Measurements from ENCODE around the gene MREG.
A peak's percentile ranks its signal among the peaks of the same experiment; 100 is the strongest.

Gene MREG

DNA sequence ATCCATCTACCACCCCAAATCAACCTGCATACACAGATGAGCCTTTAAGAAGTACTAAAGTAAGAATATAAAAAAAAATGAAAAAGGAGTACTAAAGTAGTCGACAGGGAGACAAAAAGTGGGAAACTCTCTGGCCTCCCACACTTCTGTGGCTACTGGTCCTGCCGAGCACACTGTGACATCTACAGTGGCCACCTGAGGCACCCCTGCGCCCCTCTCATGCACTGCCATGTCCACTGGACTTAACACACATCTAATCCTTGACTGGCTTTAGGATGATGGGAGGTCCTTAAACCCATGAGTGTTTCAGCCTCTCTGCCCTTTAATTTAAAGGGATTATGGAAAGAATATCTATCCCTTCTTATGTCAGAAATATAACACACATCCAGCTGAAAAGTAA lies 71.2 kb downstream of the MREG start:
- H3K4me3 ChIP-seq (ENCODE audit: low read depth, low read length), result no peak overlapping the region
- TF ChIP-seq, protein P1, sequence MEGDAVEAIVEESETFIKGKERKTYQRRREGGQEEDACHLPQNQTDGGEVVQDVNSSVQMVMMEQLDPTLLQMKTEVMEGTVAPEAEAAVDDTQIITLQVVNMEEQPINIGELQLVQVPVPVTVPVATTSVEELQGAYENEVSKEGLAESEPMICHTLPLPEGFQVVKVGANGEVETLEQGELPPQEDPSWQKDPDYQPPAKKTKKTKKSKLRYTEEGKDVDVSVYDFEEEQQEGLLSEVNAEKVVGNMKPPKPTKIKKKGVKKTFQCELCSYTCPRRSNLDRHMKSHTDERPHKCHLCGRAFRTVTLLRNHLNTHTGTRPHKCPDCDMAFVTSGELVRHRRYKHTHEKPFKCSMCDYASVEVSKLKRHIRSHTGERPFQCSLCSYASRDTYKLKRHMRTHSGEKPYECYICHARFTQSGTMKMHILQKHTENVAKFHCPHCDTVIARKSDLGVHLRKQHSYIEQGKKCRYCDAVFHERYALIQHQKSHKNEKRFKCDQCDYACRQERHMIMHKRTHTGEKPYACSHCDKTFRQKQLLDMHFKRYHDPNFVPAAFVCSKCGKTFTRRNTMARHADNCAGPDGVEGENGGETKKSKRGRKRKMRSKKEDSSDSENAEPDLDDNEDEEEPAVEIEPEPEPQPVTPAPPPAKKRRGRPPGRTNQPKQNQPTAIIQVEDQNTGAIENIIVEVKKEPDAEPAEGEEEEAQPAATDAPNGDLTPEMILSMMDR (IDR thresholded peaks at IDR 0.05; ENCODE audit: low read depth, low read length), result no peak

DNA sequence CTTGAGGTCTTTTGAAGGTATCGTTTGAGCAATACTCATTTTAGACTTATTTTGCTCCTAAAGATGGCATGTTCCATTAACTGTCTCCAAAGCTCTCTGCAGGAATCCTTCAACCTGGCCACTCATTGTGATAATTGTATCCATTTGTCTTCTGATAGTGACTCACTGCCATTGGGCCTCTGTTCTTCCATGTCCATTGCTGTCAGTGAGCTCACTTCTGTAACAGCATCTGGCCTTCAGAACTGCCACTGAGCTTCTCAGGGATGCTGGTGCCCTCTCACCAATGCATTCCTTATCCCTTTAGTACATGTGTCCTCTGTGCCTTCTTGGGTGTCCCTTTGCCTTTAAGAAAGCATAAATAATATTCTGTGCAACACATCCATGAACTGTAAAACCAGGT lies 71.6 kb downstream of the MREG start:
- no peak overlapping the region for H3K4me3 ChIP-seq (ENCODE audit: low read depth, low read length)

DNA sequence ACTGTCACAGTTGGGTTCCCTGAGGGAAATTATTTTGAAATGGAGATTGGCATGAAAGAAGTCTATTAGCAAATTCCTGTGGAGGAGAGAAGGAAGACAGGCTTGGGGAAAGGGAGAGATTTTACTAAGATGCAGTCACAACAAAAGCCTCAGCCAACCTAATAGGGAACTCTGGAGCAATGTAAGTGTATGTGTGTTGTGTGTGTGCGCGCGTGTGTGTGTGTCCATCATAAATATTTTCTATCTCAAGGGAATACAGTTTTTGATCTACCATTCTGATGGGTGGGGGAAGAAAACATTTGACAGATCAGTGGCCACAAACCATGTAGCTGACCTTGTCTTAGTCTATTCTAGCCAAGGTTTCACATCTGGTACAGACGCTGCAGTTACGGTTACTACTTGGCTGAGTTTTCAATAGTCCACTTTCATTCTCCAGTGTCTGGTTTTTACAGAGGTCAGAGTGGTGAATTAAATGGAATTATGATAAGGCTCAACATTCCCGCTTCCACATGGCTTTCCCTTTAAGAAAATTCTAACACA lies 72.6 kb downstream of the MREG start:
- TF ChIP-seq, protein P1 (IDR thresholded peaks at IDR 0.05; ENCODE audit: low read depth, low read length), result no peak
- no peak overlapping the region for H3K4me3 ChIP-seq (ENCODE audit: low read depth, low read length)

More for the DNA sequence above, 71.6 kb downstream of the MREG start:
- TF ChIP-seq, protein P1 (IDR thresholded peaks at IDR 0.05; ENCODE audit: low read depth, low read length), result no peak

DNA sequence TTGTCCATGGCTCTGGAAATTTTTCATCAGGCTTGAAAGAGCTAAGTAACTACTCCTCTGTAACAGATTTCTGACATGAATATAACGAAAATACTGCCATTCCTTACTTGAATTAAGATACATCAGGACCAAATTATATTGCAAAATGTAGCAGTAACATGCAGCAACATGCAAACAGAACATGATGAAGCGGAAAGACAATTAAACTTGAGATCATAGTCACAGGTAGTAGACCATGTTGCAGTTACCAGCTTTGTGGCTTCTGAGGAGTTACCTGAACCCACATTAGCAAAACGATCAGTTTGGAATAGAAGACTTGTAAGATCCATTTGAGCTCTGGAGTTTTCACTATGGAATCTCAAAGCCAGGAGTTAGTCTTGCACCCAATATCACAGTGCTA lies 76.2 kb downstream of the MREG start:
- H3K4me3 ChIP-seq (ENCODE audit: low read depth, low read length), result no peak overlapping the region
- TF ChIP-seq, protein P1 (IDR thresholded peaks at IDR 0.05; ENCODE audit: low read depth, low read length), result no peak

DNA sequence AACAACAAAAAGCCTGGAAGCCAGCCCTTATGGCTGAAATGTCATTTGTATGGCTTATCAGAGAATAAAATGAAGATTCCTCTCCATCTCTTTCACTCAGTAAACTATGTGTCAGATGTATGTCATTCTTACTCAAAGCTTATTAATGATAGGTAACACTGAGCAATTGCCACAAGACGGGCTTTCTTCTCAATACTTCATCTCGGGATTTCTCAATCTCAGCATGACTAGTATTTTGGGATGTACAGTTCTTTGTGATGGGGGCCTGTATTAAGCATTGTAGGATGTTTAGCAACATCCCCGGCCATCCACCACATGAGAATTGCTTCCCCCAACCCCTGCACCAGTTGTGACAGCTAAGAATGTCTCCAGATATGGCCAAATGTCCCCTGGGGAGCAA lies 80.2 kb downstream of the MREG start:
- TF ChIP-seq, protein P1 (IDR thresholded peaks at IDR 0.05; ENCODE audit: low read depth, low read length), result no peak
- no peak overlapping the region for H3K4me3 ChIP-seq (ENCODE audit: low read depth, low read length)

DNA sequence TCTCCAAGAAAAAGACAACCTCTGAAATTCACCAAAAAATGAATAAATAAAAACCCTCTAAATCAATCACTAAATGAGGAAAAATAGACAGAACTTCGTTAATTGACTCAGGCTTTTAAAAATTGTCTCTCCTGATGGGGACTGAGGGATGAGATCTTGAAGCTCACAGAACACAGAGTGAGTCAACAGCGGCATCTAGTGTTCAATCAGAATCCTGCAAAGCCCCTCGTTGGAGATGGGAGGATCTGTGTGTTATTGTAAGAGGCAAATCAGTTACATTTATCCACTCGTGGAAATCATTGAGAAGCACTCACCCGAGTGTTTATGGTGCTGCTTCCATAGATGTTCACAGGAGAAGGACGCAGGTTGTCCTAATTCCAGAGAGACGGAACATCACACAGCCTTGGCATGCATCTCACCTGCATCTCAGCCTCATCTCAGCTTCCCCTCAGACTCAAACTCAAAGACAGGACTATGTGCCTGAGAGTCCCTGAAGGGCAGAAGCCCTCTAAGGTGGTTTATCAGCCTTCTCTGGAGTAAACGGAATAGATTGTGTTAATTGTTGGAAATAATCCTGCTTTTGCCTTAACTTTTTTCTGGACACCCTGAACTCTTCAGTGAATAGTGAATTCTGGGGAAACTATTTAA lies 82.0 kb downstream of the MREG start:
- TF ChIP-seq, protein P1 (IDR thresholded peaks at IDR 0.05; ENCODE audit: low read depth, low read length), result peak; percentile 93

DNA sequence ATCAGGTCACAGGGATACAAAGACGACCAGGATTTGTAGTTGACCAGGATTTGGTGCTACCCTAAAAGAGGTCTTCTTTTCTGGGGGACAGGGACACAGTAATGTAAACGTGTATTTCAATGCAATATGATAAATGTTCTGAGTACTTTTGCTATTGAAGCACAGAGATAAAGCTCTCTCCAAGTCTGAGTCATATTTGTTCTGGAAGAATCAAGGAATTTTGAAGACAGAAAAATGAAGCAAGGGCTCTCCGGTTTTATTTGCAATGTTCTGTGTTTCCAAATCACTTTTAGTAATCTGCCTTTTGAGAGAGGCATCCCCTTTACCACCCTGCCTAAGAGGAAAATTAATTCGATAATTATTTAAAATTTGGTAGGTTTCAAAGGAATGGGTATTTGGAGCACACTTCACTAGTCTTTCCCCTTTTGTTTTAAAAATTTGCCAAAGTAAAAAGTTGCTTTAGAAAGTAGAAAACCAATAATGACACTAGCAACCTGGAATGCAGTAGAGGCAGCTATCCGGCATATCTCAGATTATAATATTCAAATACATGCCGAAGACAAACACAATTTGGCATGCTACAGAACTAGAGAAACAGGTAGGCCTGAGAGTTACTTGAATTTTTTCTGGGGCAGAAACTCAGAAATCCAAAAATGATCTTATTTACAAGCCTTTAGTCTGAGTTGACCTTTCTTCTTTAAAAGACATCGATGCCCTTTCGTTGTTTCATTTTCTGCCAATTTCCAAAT lies 82.7 kb downstream of the MREG start:
- TF ChIP-seq, protein P1 (IDR thresholded peaks at IDR 0.05; ENCODE audit: low read depth, low read length), result no peak
- H3K4me3 ChIP-seq (ENCODE audit: low read depth, low read length), result no peak overlapping the region

More for the DNA sequence above, 82.0 kb downstream of the MREG start:
- H3K4me3 ChIP-seq (ENCODE audit: low read depth, low read length), result no peak overlapping the region

Data from WI38 (cell line).